Thoracic aorta (tissue), 2 donors: ENCODE data around the gene BPIFA2. TPM values are rescaled to one million over a fixed set of nuclear protein-coding genes. Genes with fewer than 3 reads are reported as not detected.

Experiments used
- ATAC-seq: fragments of 150-250 bp; one replicate; pipeline ENCODE4 v1.8.0; 2017; ENCODE audit warnings: low read depth; ENCODE audit not compliant: insufficient number of reproducible peaks, low FRiP score
- DNase-seq: peaks from one replicate; pipeline ENCODE4 v3.0.0-alpha.2; 2020; ENCODE audit warnings: low spot score
- H3K27ac ChIP-seq, 2 donors: fragments of 200-600 bp; sonication (generic); 1 replicate in 1 of 2; 2 replicates in 1 of 2; pipeline ENCODE4 v1.5.1; 2016; ENCODE audit warnings: mild to moderate bottlenecking in 2 of 2, moderate library complexity in 2 of 2
- H3K27me3 ChIP-seq: fragments of 200-600 bp; sonication (generic); replicated peaks from 2 replicates; pipeline ENCODE4 v1.6.0; 2016; ENCODE audit warnings: mild to moderate bottlenecking; ENCODE audit not compliant: insufficient read depth
- H3K36me3 ChIP-seq: fragments of 200-600 bp; sonication (generic); one replicate; pipeline ENCODE4 v1.5.1; 2016
- H3K4me1 ChIP-seq, 2 donors: fragments of 200-600 bp; sonication (generic); 1 replicate in 1 of 2; 2 replicates in 1 of 2; pipeline versions ENCODE4 v1.5.1 to v1.6.0; 2016; ENCODE audit warnings: low read depth in 2 of 2, mild to moderate bottlenecking in 1 of 2; ENCODE audit not compliant: control insufficient read depth in 1 of 2
- H3K4me3 ChIP-seq: fragments of 200-600 bp; sonication (generic); 2 replicates; pipeline ENCODE4 v1.5.1; 2016; ENCODE audit warnings: mild to moderate bottlenecking
- H3K9me3 ChIP-seq: fragments of 200-600 bp; sonication (generic); 2 replicates; pipeline ENCODE4 v1.5.1; 2016
- CTCF ChIP-seq: fragments of 200-600 bp; sonication (generic); IDR thresholded peaks from one replicate; pipeline ENCODE4 v1.5.1; 2019; ENCODE audit warnings: antibody characterized with exemption
- total RNA-seq, 2 donors: library from RNA; depleted of rRNA; stranded (reverse); fragments of >200 nt; gene quantifications; one replicate each; pipeline versions ENCODE4 v1.1.0 to v1.2.3, GENCODE V29; 2016

Gene BPIFA2
- total RNA-seq, 2 donors from 2014 or later, result not detected

- no peak overlapping the region for H3K4me3 ChIP-seq
- H3K27me3 ChIP-seq, result no peaks in the 10 kb centered on the region
- DNase-seq (no peak), ATAC-seq (no peak)
- no peak for TF ChIP-seq CTCF
- no peak overlapping the region for H3K27ac ChIP-seq
- no peaks in the 10 kb centered on the region for H3K36me3 ChIP-seq
- H3K4me1 ChIP-seq, result no peaks in the 10 kb centered on the region
- no peaks in the 10 kb centered on the region for H3K9me3 ChIP-seq
Measured at GRCh38 chr20:33176101-33176500, 8.1 kb downstream of the BPIFA2 start.

- no peaks in the 10 kb centered on the region for H3K27me3 ChIP-seq
- DNase-seq, result no peak
- H3K9me3 ChIP-seq, result no peaks in the 10 kb centered on the region
- no peak overlapping the region for H3K27ac ChIP-seq
- H3K36me3 ChIP-seq, result no peaks in the 10 kb centered on the region
- H3K4me1 ChIP-seq, result no peaks in the 10 kb centered on the region
- no peak for ATAC-seq
- TF ChIP-seq CTCF, result no peak
- no peak overlapping the region for H3K4me3 ChIP-seq
Measured at GRCh38 chr20:33177866-33178265, 9.9 kb downstream of the BPIFA2 start.

GRCh38 chr20:33178726-33179125 is 10.8 kb downstream of the BPIFA2 start:
- no peak for TF ChIP-seq CTCF

GRCh38 chr20:33180169-33180568 is 12.2 kb downstream of the BPIFA2 start:
- TF ChIP-seq CTCF, result no peak
- H3K27me3 ChIP-seq, result no peaks in the 10 kb centered on the region
- no peaks in the 10 kb centered on the region for H3K36me3 ChIP-seq
- no peak for DNase-seq
- ATAC-seq, result no peak
- H3K9me3 ChIP-seq, result no peaks in the 10 kb centered on the region
- no peak overlapping the region for H3K4me3 ChIP-seq
- no peak overlapping the region for H3K27ac ChIP-seq
- H3K4me1 ChIP-seq, result no peaks in the 10 kb centered on the region

More at GRCh38 chr20:33178726-33179125, 10.8 kb downstream of the BPIFA2 start:
- Histone ChIP-seq H3K27ac (no peak overlapping the region), H3K4me3 (no peak overlapping the region), H3K4me1 (no peaks in the 10 kb centered on the region), H3K9me3 (no peaks in the 10 kb centered on the region), H3K27me3 (no peaks in the 10 kb centered on the region), H3K36me3 (no peaks in the 10 kb centered on the region)
- DNase-seq, result no peak
- no peak for ATAC-seq

- Histone ChIP-seq H3K27ac (no peak overlapping the region), H3K27me3 (no peaks in the 10 kb centered on the region), H3K9me3 (no peaks in the 10 kb centered on the region), H3K4me3 (no peak overlapping the region), H3K4me1 (no peaks in the 10 kb centered on the region), H3K36me3 (no peaks in the 10 kb centered on the region)
- DNase-seq, result no peak
- TF ChIP-seq CTCF, result no peak
- no peak for ATAC-seq
Measured at GRCh38 chr20:33181482-33182093, 13.6 kb downstream of the BPIFA2 start.
